Measurements from ENCODE around the gene ARHGEF7.

Gene ARHGEF7

GRCh38 chr13:111267205-111267604 is 152.1 kb downstream of the ARHGEF7 start:
- Histone ChIP-seq H3K4me1 (ENCODE audit: insufficient read depth, low read length, poor library complexity, severe bottlenecking) (no peaks in the 10 kb centered on the region), H3K27me3 (ENCODE audit: insufficient read depth, low read length, poor library complexity, severe bottlenecking) (no peaks in the 10 kb centered on the region), H2AFZ (ENCODE audit: low read length) (no peak overlapping the region), H3K4me3 (ENCODE audit: low read length, poor library complexity, severe bottlenecking) (no peak overlapping the region), H3K9ac (ENCODE audit: low read depth, low read length, poor library complexity, severe bottlenecking) (no peak overlapping the region), H3F3A (ENCODE audit: low read depth) (no peaks in the 10 kb centered on the region), H4K20me1 (ENCODE audit: insufficient read depth, low read length, poor library complexity, severe bottlenecking) (peaks cover 5% of the 10 kb centered on the region), H3K9me3 (ENCODE audit: insufficient read depth, low read depth, low read length) (no peaks in the 10 kb centered on the region), H3K79me2 (ENCODE audit: insufficient read depth, low read length) (peaks cover 22% of the 10 kb centered on the region), H3K9me2 (replicated peaks; ENCODE audit: low read depth, low read length) (no peaks in the 10 kb centered on the region), H3K36me3 (ENCODE audit: insufficient read depth, low read length) (peaks cover 93% of the 10 kb centered on the region; the same call in 1 of the 2 replicates), H3K4me2 (ENCODE audit: low read depth, low read length, poor library complexity, severe bottlenecking) (no peak overlapping the region)
- no peak for TF ChIP-seq EZH2phosphoT487 (IDR thresholded peaks at IDR 0.05; ENCODE audit: borderline replicate concordance)
- TF ChIP-seq, protein P1, sequence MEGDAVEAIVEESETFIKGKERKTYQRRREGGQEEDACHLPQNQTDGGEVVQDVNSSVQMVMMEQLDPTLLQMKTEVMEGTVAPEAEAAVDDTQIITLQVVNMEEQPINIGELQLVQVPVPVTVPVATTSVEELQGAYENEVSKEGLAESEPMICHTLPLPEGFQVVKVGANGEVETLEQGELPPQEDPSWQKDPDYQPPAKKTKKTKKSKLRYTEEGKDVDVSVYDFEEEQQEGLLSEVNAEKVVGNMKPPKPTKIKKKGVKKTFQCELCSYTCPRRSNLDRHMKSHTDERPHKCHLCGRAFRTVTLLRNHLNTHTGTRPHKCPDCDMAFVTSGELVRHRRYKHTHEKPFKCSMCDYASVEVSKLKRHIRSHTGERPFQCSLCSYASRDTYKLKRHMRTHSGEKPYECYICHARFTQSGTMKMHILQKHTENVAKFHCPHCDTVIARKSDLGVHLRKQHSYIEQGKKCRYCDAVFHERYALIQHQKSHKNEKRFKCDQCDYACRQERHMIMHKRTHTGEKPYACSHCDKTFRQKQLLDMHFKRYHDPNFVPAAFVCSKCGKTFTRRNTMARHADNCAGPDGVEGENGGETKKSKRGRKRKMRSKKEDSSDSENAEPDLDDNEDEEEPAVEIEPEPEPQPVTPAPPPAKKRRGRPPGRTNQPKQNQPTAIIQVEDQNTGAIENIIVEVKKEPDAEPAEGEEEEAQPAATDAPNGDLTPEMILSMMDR (conservative IDR thresholded peaks at IDR 0.05; ENCODE audit: low read length), result no peak

GRCh38 chr13:111267784-111268183 is 152.7 kb downstream of the ARHGEF7 start:
- peaks cover 5% of the 10 kb centered on the region for H4K20me1 ChIP-seq (ENCODE audit: insufficient read depth, low read length, poor library complexity, severe bottlenecking)
- no peak overlapping the region for H3K4me3 ChIP-seq (ENCODE audit: low read length, poor library complexity, severe bottlenecking)
- H2AFZ ChIP-seq (ENCODE audit: low read length), result no peak overlapping the region
- peaks cover 25% of the 10 kb centered on the region for H3K79me2 ChIP-seq (ENCODE audit: insufficient read depth, low read length)
- H3K4me1 ChIP-seq (ENCODE audit: insufficient read depth, low read length, poor library complexity, severe bottlenecking), result no peaks in the 10 kb centered on the region
- H3K9ac ChIP-seq (ENCODE audit: low read depth, low read length, poor library complexity, severe bottlenecking), result no peak overlapping the region
- H3K9me2 ChIP-seq (replicated peaks; ENCODE audit: low read depth, low read length), result no peaks in the 10 kb centered on the region
- H3K4me2 ChIP-seq (ENCODE audit: low read depth, low read length, poor library complexity, severe bottlenecking), result no peak overlapping the region
- H3K36me3 ChIP-seq (ENCODE audit: insufficient read depth, low read length), result peaks cover 93% of the 10 kb centered on the region; the same call in 1 of the 2 replicates
- TF ChIP-seq, protein P1 (conservative IDR thresholded peaks at IDR 0.05; ENCODE audit: low read length), result no peak
- no peaks in the 10 kb centered on the region for H3K27me3 ChIP-seq (ENCODE audit: insufficient read depth, low read length, poor library complexity, severe bottlenecking)
- H3K9me3 ChIP-seq (ENCODE audit: insufficient read depth, low read depth, low read length), result no peaks in the 10 kb centered on the region
- H3F3A ChIP-seq (ENCODE audit: low read depth), result no peaks in the 10 kb centered on the region

DNA sequence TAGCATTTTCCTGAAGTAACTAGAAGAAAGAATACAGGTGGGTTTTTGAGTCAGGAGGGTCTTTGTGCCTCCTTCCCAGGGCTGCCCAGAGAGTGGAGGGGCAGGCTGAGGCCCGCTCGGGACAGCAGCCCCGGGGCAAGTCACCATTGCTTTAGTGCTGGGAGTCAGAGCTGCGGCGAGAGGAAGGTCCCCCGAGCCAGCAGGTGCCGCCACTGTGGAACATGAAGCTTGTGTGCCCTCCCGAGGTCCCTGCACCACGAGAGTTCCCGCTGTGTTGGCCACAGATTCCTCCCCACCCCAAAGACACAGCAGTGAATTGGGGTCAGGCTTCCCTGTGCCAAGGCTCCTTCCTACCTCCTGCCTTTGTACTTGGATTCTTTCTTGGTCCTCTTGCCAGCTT is 154.4 kb downstream of the ARHGEF7 start:
- H3K4me2 ChIP-seq (ENCODE audit: low read depth, low read length, poor library complexity, severe bottlenecking), result no peak overlapping the region
- no peaks in the 10 kb centered on the region for H3K27me3 ChIP-seq (ENCODE audit: insufficient read depth, low read length, poor library complexity, severe bottlenecking)
- no peak overlapping the region for H2AFZ ChIP-seq (ENCODE audit: low read length)
- peaks cover under 1% of the 10 kb centered on the region for H4K20me1 ChIP-seq (ENCODE audit: insufficient read depth, low read length, poor library complexity, severe bottlenecking)
- H3K36me3 ChIP-seq (ENCODE audit: insufficient read depth, low read length), result peaks cover 94% of the 10 kb centered on the region; the same call in 1 of the 2 replicates
- H3K9ac ChIP-seq (ENCODE audit: low read depth, low read length, poor library complexity, severe bottlenecking), result no peak overlapping the region
- TF ChIP-seq EZH2phosphoT487 (IDR thresholded peaks at IDR 0.05; ENCODE audit: borderline replicate concordance), result no peak
- no peaks in the 10 kb centered on the region for H3K4me1 ChIP-seq (ENCODE audit: insufficient read depth, low read length, poor library complexity, severe bottlenecking)
- peaks cover 24% of the 10 kb centered on the region; the same call in 1 of the 2 replicates for H3K79me2 ChIP-seq (ENCODE audit: insufficient read depth, low read length)
- H3K4me3 ChIP-seq (ENCODE audit: low read length, poor library complexity, severe bottlenecking), result no peak overlapping the region
- no peaks in the 10 kb centered on the region for H3K9me2 ChIP-seq (replicated peaks; ENCODE audit: low read depth, low read length)
- H3F3A ChIP-seq (ENCODE audit: low read depth), result no peaks in the 10 kb centered on the region
- H3K9me3 ChIP-seq (ENCODE audit: insufficient read depth, low read depth, low read length), result no peaks in the 10 kb centered on the region

GRCh38 chr13:111270126-111270525 is 155.0 kb downstream of the ARHGEF7 start:
- Histone ChIP-seq H3K79me2 (ENCODE audit: insufficient read depth, low read length) (peaks cover 23% of the 10 kb centered on the region; the same call in 1 of the 2 replicates), H3K9me3 (ENCODE audit: insufficient read depth, low read depth, low read length) (no peaks in the 10 kb centered on the region), H3K36me3 (ENCODE audit: insufficient read depth, low read length) (peaks cover 94% of the 10 kb centered on the region; the same call in 1 of the 2 replicates), H3K4me3 (ENCODE audit: low read length, poor library complexity, severe bottlenecking) (no peak overlapping the region), H2AFZ (ENCODE audit: low read length) (no peak overlapping the region), H3K4me2 (ENCODE audit: low read depth, low read length, poor library complexity, severe bottlenecking) (no peak overlapping the region), H3K9me2 (replicated peaks; ENCODE audit: low read depth, low read length) (no peaks in the 10 kb centered on the region), H3K27me3 (ENCODE audit: insufficient read depth, low read length, poor library complexity, severe bottlenecking) (no peaks in the 10 kb centered on the region), H3K9ac (ENCODE audit: low read depth, low read length, poor library complexity, severe bottlenecking) (no peak overlapping the region), H3F3A (ENCODE audit: low read depth) (no peaks in the 10 kb centered on the region), H4K20me1 (ENCODE audit: insufficient read depth, low read length, poor library complexity, severe bottlenecking) (no peaks in the 10 kb centered on the region), H3K4me1 (ENCODE audit: insufficient read depth, low read length, poor library complexity, severe bottlenecking) (no peaks in the 10 kb centered on the region)
- TF ChIP-seq, protein P1 (conservative IDR thresholded peaks at IDR 0.05; ENCODE audit: low read length), result no peak
